Coronary artery (tissue), 2 donors: ENCODE data around the gene TRIO.

Experiments
- DNase-seq: peaks from one replicate; pipeline ENCODE4 v3.0.0-alpha.2; 2017; ENCODE audit warnings: low spot score
- H3K27ac ChIP-seq, 2 donors: fragments of 200-600 bp; sonication (generic); one replicate each; pipeline ENCODE4 v1.5.1; 2016 to 2019
- H3K4me3 ChIP-seq: fragments of 200-600 bp; sonication (generic); 2 replicates; pipeline ENCODE4 v1.5.1; 2016; ENCODE audit warnings: mild to moderate bottlenecking, moderate library complexity
- CTCF ChIP-seq: fragments of 200-600 bp; sonication (generic); IDR thresholded peaks from one replicate; pipeline ENCODE4 v1.5.1; 2019; ENCODE audit warnings: antibody characterized with exemption

The TRIO gene

GRCh38 chr5:14521748-14522147, 378.6 kb downstream of the TRIO start:
- no peak for TF ChIP-seq CTCF
- Histone ChIP-seq H3K4me3 (no peak overlapping the region), H3K27ac (no peak overlapping the region)
- DNase-seq, result no peak

- Histone ChIP-seq H3K4me3 (no peak overlapping the region), H3K27ac (no peak overlapping the region)
- DNase-seq, result no peak
- no peak for TF ChIP-seq CTCF
These were observed 379.6 kb downstream of the TRIO start for GRCh38 chr5:14522721-14523120.

- DNase-seq, result no peak
- no peak overlapping the region for H3K4me3 ChIP-seq
- H3K27ac ChIP-seq, result no peak overlapping the region
- TF ChIP-seq CTCF, result no peak
These were observed 380.3 kb downstream of the TRIO start for GRCh38 chr5:14523243-14524034.

- no peak for TF ChIP-seq CTCF
- DNase-seq, result no peak
- Histone ChIP-seq H3K27ac (no peak overlapping the region), H3K4me3 (no peak overlapping the region)
These were observed 382.3 kb downstream of the TRIO start for GRCh38 chr5:14525397-14525796.

- H3K27ac ChIP-seq, result no peak overlapping the region
- no peak for DNase-seq
- no peak overlapping the region for H3K4me3 ChIP-seq
- no peak for TF ChIP-seq CTCF
These were observed 383.4 kb downstream of the TRIO start for GRCh38 chr5:14526493-14526892.

GRCh38 chr5:14528115-14528514, 385.0 kb downstream of the TRIO start:
- TF ChIP-seq CTCF, result no peak
- H3K4me3 ChIP-seq, result no peak overlapping the region
- H3K27ac ChIP-seq, result no peak overlapping the region
- DNase-seq, result no peak

GRCh38 chr5:14528926-14529325, 385.8 kb downstream of the TRIO start:
- no peak overlapping the region for H3K27ac ChIP-seq
- no peak for TF ChIP-seq CTCF

More at GRCh38 chr5:14528926-14529325, 385.8 kb downstream of the TRIO start:
- no peak for DNase-seq
- H3K4me3 ChIP-seq, result no peak overlapping the region
